Left kidney (tissue), 2 donors: ENCODE results near the gene ABHD11. TPM values are rescaled to one million over a fixed set of nuclear protein-coding genes. Genes with fewer than 3 reads are reported as not detected.

Source experiments
- DNase-seq: peaks from one replicate; pipeline ENCODE4 v3.0.0-alpha.2; 2013
- polyA plus RNA-seq: library from polyadenylated mRNA; unstranded; fragments of 120-200 nt; gene quantifications from one replicate; pipeline ENCODE4 v1.2.1, GENCODE V29; 2013; ENCODE audit not compliant: insufficient read length

The ABHD11 gene
- polyA plus RNA-seq, 1 donor, result 26.9 TPM

DNA sequence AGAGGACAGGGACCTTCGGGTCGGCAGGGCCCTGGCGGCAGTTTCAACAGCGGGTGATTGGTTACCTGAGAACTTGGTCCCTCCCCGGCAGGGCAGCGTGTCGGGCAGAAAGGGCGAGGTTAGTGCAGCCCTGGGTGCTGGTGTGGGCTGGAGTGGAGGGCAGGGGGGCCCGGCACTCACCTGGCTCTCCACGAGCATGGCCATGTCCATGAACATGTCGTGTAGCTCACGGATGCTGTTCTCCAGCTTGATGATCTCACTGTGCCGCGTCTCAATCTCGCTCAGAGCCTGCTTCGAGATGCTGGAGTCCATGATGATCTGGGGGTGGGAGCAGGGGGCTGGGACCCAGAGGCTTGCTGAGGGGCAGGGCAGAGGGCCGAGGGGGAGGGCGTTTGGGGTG, 35.9 kb downstream of the ABHD11 start:
- no peak for DNase-seq

- DNase-seq, result no peak
Observed at GRCh38 chr7:73702226-73702625, 36.4 kb downstream of the ABHD11 start.

- no peak for DNase-seq
Observed at GRCh38 chr7:73701357-73701995, 37.1 kb downstream of the ABHD11 start.

- no peak for DNase-seq
Observed at GRCh38 chr7:73700581-73701134, 37.9 kb downstream of the ABHD11 start.

GRCh38 chr7:73700069-73700423, 38.6 kb downstream of the ABHD11 start:
- no peak for DNase-seq

DNA sequence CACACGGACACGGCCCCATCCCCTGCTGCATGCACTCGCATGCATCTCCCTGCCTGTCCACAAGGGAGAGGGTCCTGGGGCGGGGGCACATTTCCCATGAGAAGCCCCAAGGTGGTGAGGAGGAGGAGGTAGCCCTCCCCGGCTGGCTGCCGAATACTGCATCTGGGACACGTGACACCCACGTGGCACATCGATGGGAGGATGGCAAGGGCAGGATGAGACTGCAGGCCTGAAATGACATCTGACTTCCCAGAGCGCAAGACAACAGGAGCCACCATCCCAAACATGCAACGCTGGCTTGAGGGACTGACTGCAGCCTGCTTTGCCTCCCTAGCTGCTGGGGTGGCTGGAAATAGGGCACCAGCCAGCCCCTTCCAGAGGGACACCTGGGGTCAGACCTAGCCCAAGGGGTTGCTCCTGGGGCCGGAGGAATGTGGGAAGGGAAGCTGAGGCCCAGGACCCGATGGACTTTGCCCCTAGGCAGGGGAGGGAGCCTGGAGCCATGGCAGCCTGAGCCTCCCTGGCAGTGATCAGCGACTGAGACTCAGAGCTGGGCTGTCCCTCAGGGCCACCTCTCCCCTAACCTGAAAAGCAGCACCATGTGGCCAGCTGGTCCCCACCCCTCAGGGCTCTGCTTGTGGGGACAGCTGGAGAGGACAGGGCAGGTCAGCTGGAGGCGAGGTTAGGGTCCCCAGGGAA, 39.1 kb downstream of the ABHD11 start:
- DNase-seq, result no peak

DNA sequence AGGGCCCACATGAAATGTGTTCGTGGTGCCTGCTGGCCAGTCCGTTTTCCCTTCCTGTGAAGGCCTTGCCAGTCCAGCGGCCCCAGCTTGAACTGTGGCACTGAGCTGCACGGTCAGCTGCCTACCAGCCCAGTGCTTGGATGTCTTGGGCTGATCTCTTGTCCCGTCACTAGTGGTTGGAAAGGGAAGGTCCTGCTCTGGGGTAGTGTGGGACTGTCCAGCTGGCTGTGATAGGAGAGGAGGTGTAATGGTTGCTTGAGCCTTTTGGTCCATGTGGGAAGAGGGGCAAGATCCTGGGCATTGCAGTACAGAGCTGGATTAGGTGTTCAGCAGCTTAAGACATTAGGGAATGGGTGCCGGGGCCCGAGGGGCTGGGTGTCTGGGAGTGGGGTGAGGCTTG, 40.2 kb downstream of the ABHD11 start:
- no peak for DNase-seq

DNA sequence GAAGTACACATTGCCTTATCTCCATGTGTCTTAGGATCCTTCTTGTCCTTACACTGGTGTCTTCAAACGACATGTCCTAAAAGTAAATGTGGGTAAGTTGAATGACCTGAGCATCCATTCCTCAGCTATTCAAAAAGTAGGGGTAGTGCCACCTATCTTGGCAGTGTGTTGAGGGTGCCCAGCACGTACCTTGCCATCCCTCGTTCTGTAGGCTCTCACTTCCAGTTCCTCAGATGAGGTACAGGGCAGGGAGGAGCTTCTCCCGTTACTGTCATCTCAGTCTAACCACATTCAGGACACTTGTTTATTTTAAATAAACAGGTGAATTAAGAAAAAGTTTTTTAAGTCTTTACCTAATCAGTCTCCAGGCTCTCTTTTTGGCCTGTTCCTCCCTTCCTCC, 42.2 kb downstream of the ABHD11 start:
- DNase-seq, result no peak

DNA sequence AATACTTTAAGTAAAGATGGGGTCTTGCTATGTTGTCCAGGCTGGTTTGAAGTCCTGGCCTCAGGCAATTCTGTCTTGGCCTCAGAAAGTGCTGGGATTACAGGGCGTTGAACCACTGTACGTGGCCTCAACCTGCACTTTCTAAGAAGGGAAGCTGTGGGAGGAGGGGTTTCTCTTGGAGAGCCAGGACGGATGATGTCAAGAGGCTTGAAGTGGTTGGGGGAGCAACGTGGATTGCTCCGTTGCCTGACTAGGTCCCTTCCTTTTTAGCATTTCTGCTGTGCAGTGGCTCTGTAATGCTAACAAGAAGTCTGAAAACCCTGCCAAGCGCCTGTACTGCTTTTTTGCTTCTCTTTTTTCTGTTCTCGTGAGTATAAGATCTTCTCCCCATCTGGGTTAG, 48.0 kb downstream of the ABHD11 start:
- no peak for DNase-seq

DNA sequence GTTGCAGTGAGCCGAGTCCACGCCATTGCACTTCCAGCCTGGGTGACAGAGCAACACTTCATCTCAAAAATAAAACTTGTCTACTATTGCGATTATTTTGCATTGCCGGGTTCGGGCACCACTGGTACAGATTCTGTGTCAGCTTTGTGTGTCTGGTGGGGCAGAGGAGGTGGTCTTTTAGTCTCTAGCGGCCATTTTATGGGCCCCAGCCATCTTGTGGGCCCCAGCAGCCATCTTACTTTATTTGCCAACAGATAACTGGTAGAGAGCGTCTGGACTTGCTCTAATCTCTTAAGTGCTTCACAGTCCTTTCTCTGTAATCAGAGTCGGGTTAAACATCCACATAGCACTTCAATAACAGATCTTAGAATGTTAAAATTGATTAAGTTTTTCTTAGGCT, 50.3 kb downstream of the ABHD11 start:
- DNase-seq, result no peak

Other genes with a start within 250 kb of the ABHD11 start
- 85.9 TPM for gene BAZ1B, start 216.5 kb downstream of the ABHD11 start, polyA plus RNA-seq
- 40.5 TPM for gene BCL7B, start 181.1 kb downstream of the ABHD11 start, polyA plus RNA-seq
- 39.0 TPM for gene TBL2, start 160.2 kb downstream of the ABHD11 start, polyA plus RNA-seq
- gene MLXIPL, start 114.3 kb downstream of the ABHD11 start, polyA plus RNA-seq, result 4.8 TPM
- gene VPS37D, start 71.0 kb downstream of the ABHD11 start, polyA plus RNA-seq, result 9.4 TPM
- 9.5 TPM for gene DNAJC30, start 55.3 kb downstream of the ABHD11 start, polyA plus RNA-seq
- 96.6 TPM for gene BUD23, start 55.2 kb downstream of the ABHD11 start, polyA plus RNA-seq
- gene STX1A, start 19.1 kb downstream of the ABHD11 start, polyA plus RNA-seq, result 8.0 TPM
- 21.7 TPM for gene CLDN3, start 31.5 kb upstream of the ABHD11 start, polyA plus RNA-seq
- 56.5 TPM for gene CLDN4, start 92.2 kb upstream of the ABHD11 start, polyA plus RNA-seq
- gene METTL27, start 103.7 kb upstream of the ABHD11 start, polyA plus RNA-seq, result 5.1 TPM
- 0.27 TPM for gene TMEM270, start 122.4 kb upstream of the ABHD11 start, polyA plus RNA-seq